ENCODE data around the gene CEBPE. TPM values are rescaled to one million over a fixed set of nuclear protein-coding genes. Genes with fewer than 3 reads are reported as not detected.

Gene CEBPE
- total RNA-seq: not detected
- long read RNA-seq: 0 reads

- ATAC-seq: no peak
- DNase-seq: no peak
- intact Hi-C loops (cut with micrococcal nuclease): no loop called here
Measured at GRCh38 chr14:23118506-23119362, at the start of gene CEBPE. Gene CEBPE, minus strand, starts transcription at chr14:23119255. Its CDS starts 164 bp downstream, at chr14:23119091.

GRCh38 chr14:23168246-23168645, 49.2 kb upstream of the CEBPE start:
- intact Hi-C loops (cut with micrococcal nuclease): no loop called here
- DNase-seq (no peak), ATAC-seq (peak; percentile 76)

GRCh38 chr14:23167116-23167847, 48.2 kb upstream of the CEBPE start:
- DNase-seq (no peak), ATAC-seq (no peak)
- intact Hi-C loops (cut with micrococcal nuclease): no loop called here

GRCh38 chr14:23164949-23165348, 45.9 kb upstream of the CEBPE start:
- no peak for ATAC-seq
- DNase-seq: no peak
- intact Hi-C loops (cut with micrococcal nuclease): no loop called here

GRCh38 chr14:23164250-23164649, 45.2 kb upstream of the CEBPE start:
- intact Hi-C loops (cut with micrococcal nuclease): no loop called here
- no peak for ATAC-seq
- no peak for DNase-seq

- intact Hi-C loops (cut with micrococcal nuclease): no loop called here
- no peak for DNase-seq
Measured at GRCh38 chr14:23163830-23164229, 44.8 kb upstream of the CEBPE start.

GRCh38 chr14:23162800-23163199, 43.7 kb upstream of the CEBPE start:
- DNase-seq (no peak), ATAC-seq (peak; percentile 28)
- intact Hi-C loops (cut with micrococcal nuclease): no loop called here

More at GRCh38 chr14:23163830-23164229, 44.8 kb upstream of the CEBPE start:
- no peak for ATAC-seq

GRCh38 chr14:23162005-23162404, 43.0 kb upstream of the CEBPE start:
- ATAC-seq (no peak), DNase-seq (no peak)
- intact Hi-C loops (cut with micrococcal nuclease): no loop called here

GRCh38 chr14:23160924-23161522, 42.0 kb upstream of the CEBPE start:
- ATAC-seq: peak; percentile 73
- peak; percentile 37 for DNase-seq
- intact Hi-C loops (cut with micrococcal nuclease): no loop called here

- intact Hi-C loops (cut with micrococcal nuclease): no loop called here
- DNase-seq (no peak), ATAC-seq (no peak)
Measured at GRCh38 chr14:23159532-23159931, 40.5 kb upstream of the CEBPE start.

- ATAC-seq (no peak), DNase-seq (no peak)
- intact Hi-C loops (cut with micrococcal nuclease): no loop called here
Measured at GRCh38 chr14:23158779-23159178, 39.7 kb upstream of the CEBPE start.

- intact Hi-C loops (cut with micrococcal nuclease): no loop called here
- ATAC-seq (peak; percentile 86), DNase-seq (peak; percentile 85)
Measured at GRCh38 chr14:23154964-23155587, 36.0 kb upstream of the CEBPE start.

- intact Hi-C loops (cut with micrococcal nuclease): no loop called here
Measured at GRCh38 chr14:23153851-23154796, 35.1 kb upstream of the CEBPE start.

GRCh38 chr14:23151342-23151741, 32.3 kb upstream of the CEBPE start:
- intact Hi-C loops (cut with micrococcal nuclease): no loop called here
- DNase-seq (no peak), ATAC-seq (no peak)

More at GRCh38 chr14:23153851-23154796, 35.1 kb upstream of the CEBPE start:
- ATAC-seq (peak; percentile 91), DNase-seq (peak; percentile 95)

GRCh38 chr14:23149745-23150144, 30.7 kb upstream of the CEBPE start:
- intact Hi-C loops (cut with micrococcal nuclease): no loop called here
- DNase-seq: no peak
- ATAC-seq: no peak

- DNase-seq: no peak
- no peak for ATAC-seq
- intact Hi-C loops (cut with micrococcal nuclease): no loop called here
Measured at GRCh38 chr14:23148591-23149249, 29.7 kb upstream of the CEBPE start.

- intact Hi-C loops (cut with micrococcal nuclease): no loop called here
- peak; percentile 60 for ATAC-seq
- DNase-seq: peak; percentile 48
Measured at GRCh38 chr14:23147676-23148075, 28.6 kb upstream of the CEBPE start.

- no peak for DNase-seq
- intact Hi-C loops (cut with micrococcal nuclease): no loop called here
- no peak for ATAC-seq
Measured at GRCh38 chr14:23146980-23147379, 27.9 kb upstream of the CEBPE start.
